ENCODE results near the gene RYR1. TPM values are rescaled to one million over a fixed set of nuclear protein-coding genes. Genes with fewer than 3 reads are reported as not detected.
"Not testable (repeated sequence)": the region's sequence is repeated elsewhere in the genome, so short reads cannot be mapped to it uniquely, and the experiment has no call there.

Gene RYR1
- total RNA-seq, 2 experiments from 2014 or later, result 0.20 to 1.2 TPM

DNA sequence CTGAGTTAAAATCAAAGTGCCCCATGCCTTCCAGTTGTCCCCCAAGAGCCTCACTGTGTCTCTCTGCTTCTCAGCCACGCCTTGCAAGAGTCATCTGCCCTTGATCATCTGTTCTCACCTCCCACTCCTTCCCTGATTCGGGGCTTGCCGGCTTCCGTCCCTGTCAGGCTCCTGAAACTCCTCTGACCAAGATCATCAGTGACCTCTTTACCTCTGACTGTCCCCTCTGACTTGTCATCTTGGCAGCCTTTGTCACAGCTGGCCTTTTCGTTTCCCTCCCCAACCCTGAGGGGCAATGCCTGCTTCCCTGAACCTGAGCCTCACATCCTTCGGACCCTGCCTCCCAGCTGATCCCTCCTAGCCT is 117.9 kb downstream of the RYR1 start:
- Mint-ChIP-seq H3K36me3 (ENCODE audit: low read depth) (no peaks in the 10 kb centered on the region), H3K27me3 (peaks cover 8% of the 10 kb centered on the region), H3K4me1 (ENCODE audit: low read depth) (peaks cover 18% of the 10 kb centered on the region), H3K9me3 (no peaks in the 10 kb centered on the region), H3K27ac (no peak overlapping the region), H3K4me3 (no peak overlapping the region)
- DNase-seq (peak in 2 of 14 experiments; percentile 23 to 45), ATAC-seq (ENCODE audit: poor library complexity) (no peak)
- H3K4me3 ChIP-seq (ENCODE audit: low read length), result no peak overlapping the region
- H3K4me1 ChIP-seq (ENCODE audit: insufficient read depth, low read length), result peaks cover 17% of the 10 kb centered on the region
- CTCF ChIA-PET, result interaction anchor here (1.7 kb wide), 1 partner anchor 83 kb away, joined by 4 read pairs; no protein-coding TSS in a partner anchor
- H3K27me3 ChIP-seq (ENCODE audit: control insufficient read depth in 1 of 2, insufficient read depth in 2 of 2, low read length in 2 of 2), result no peaks in the 10 kb centered on the region
- TF ChIP-seq, protein P1, sequence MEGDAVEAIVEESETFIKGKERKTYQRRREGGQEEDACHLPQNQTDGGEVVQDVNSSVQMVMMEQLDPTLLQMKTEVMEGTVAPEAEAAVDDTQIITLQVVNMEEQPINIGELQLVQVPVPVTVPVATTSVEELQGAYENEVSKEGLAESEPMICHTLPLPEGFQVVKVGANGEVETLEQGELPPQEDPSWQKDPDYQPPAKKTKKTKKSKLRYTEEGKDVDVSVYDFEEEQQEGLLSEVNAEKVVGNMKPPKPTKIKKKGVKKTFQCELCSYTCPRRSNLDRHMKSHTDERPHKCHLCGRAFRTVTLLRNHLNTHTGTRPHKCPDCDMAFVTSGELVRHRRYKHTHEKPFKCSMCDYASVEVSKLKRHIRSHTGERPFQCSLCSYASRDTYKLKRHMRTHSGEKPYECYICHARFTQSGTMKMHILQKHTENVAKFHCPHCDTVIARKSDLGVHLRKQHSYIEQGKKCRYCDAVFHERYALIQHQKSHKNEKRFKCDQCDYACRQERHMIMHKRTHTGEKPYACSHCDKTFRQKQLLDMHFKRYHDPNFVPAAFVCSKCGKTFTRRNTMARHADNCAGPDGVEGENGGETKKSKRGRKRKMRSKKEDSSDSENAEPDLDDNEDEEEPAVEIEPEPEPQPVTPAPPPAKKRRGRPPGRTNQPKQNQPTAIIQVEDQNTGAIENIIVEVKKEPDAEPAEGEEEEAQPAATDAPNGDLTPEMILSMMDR (IDR thresholded peaks at IDR 0.05), result no peak
- intact Hi-C loops (cut with DNase I, micrococcal nuclease), result no loop called here
- H3K9me3 ChIP-seq (ENCODE audit: control insufficient read depth in 1 of 2, insufficient read depth in 1 of 2, low read length in 2 of 2), result no peaks in the 10 kb centered on the region
- POLR2A ChIA-PET, result no interaction called here
- no peak overlapping the region for H3K27ac ChIP-seq (ENCODE audit: low read depth in 1 of 2, low read length in 2 of 2)
- no peaks in the 10 kb centered on the region for H3K36me3 ChIP-seq (ENCODE audit: insufficient read depth, low read length)

GRCh38 chr19:38553239-38553638 is 119.7 kb downstream of the RYR1 start:
- H3K27ac ChIP-seq (ENCODE audit: low read depth in 1 of 2, low read length in 2 of 2); H3K4me3 Mint-ChIP-seq; H3K27me3 ChIP-seq (ENCODE audit: control insufficient read depth in 1 of 2, insufficient read depth in 2 of 2, low read length in 2 of 2); H3K9me3 Mint-ChIP-seq; DNase-seq; H3K9me3 ChIP-seq (ENCODE audit: control insufficient read depth in 1 of 2, insufficient read depth in 1 of 2, low read length in 2 of 2); H3K36me3 Mint-ChIP-seq (ENCODE audit: low read depth); H3K36me3 ChIP-seq (ENCODE audit: insufficient read depth, low read length); H3K27ac Mint-ChIP-seq; ATAC-seq (ENCODE audit: poor library complexity); H3K27me3 Mint-ChIP-seq; intact Hi-C loops (cut with DNase I, micrococcal nuclease); H3K4me3 ChIP-seq (ENCODE audit: low read length): not testable (repeated sequence)
- H3K4me1 ChIP-seq (ENCODE audit: insufficient read depth, low read length), result peaks cover 35% of the 10 kb centered on the region
- H3K4me1 Mint-ChIP-seq (ENCODE audit: low read depth), result peaks cover 24% of the 10 kb centered on the region
- ChIA-PET POLR2A (interaction anchor here (0.6 kb wide), 1 partner anchor 15 kb away, joined by 4 read pairs; no protein-coding TSS in a partner anchor), CTCF (interaction anchor here (1.7 kb wide), 1 partner anchor 82 kb away, joined by 4 read pairs; no protein-coding TSS in a partner anchor)

GRCh38 chr19:38554676-38555141 is 121.2 kb downstream of the RYR1 start:
- Mint-ChIP-seq H3K27ac (no peak overlapping the region), H3K36me3 (ENCODE audit: low read depth) (no peaks in the 10 kb centered on the region), H3K27me3 (peaks cover 8% of the 10 kb centered on the region), H3K9me3 (no peaks in the 10 kb centered on the region), H3K4me3 (no peak overlapping the region), H3K4me1 (ENCODE audit: low read depth) (peaks cover 29% of the 10 kb centered on the region)
- CTCF ChIA-PET, result no interaction called here
- Histone ChIP-seq H3K9me3 (ENCODE audit: control insufficient read depth in 1 of 2, insufficient read depth in 1 of 2, low read length in 2 of 2) (peaks cover 0 to 5% of the 10 kb centered on the region in 2 experiments), H3K4me3 (ENCODE audit: low read length) (no peak overlapping the region), H3K27ac (ENCODE audit: low read depth in 1 of 2, low read length in 2 of 2) (no peak overlapping the region), H3K4me1 (ENCODE audit: insufficient read depth, low read length) (peaks cover 46% of the 10 kb centered on the region), H3K36me3 (ENCODE audit: insufficient read depth, low read length) (no peaks in the 10 kb centered on the region), H3K27me3 (ENCODE audit: control insufficient read depth in 1 of 2, insufficient read depth in 2 of 2, low read length in 2 of 2) (no peaks in the 10 kb centered on the region)
- DNase-seq (no peak), ATAC-seq (ENCODE audit: poor library complexity) (no peak)
- intact Hi-C loops (cut with DNase I, micrococcal nuclease), result no loop called here
- TF ChIP-seq, protein P1 (IDR thresholded peaks at IDR 0.05), result no peak
- POLR2A ChIA-PET, result no interaction called here

DNA sequence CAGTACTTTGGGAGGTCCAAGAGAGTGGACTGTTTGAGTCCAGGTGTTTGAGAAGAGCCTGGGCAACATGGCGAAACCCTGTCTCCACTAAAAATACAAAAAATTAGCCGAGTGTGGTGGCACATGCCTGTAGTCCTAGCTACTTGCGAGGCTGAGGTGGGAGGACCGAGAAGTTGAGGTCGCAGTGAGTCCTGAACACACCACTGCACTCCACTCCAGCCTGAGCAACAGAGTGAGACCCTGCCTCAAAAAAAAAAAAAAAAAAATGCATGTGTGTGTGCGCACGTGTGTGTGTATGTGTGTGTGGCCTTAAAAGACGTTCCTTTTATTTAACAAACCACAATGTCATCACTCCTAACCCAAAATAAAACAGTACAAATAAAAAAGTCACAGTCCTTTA is 121.7 kb downstream of the RYR1 start:
- H3K36me3 ChIP-seq (ENCODE audit: insufficient read depth, low read length), result no peaks in the 10 kb centered on the region
- Mint-ChIP-seq H3K27ac (no peak overlapping the region), H3K9me3 (no peaks in the 10 kb centered on the region), H3K4me3 (no peak overlapping the region), H3K36me3 (ENCODE audit: low read depth) (no peaks in the 10 kb centered on the region), H3K4me1 (ENCODE audit: low read depth) (peaks cover 34% of the 10 kb centered on the region), H3K27me3 (peaks cover 12% of the 10 kb centered on the region)
- ATAC-seq (ENCODE audit: poor library complexity), result no peak
- DNase-seq, result no peak
- H3K27ac ChIP-seq (ENCODE audit: low read depth in 1 of 2, low read length in 2 of 2), result no peak overlapping the region
- H3K9me3 ChIP-seq (ENCODE audit: control insufficient read depth in 1 of 2, insufficient read depth in 1 of 2, low read length in 2 of 2), result peaks cover 0 to 5% of the 10 kb centered on the region in 2 experiments
- TF ChIP-seq, protein P1 (IDR thresholded peaks at IDR 0.05), result no peak
- H3K4me3 ChIP-seq (ENCODE audit: low read length), result no peak overlapping the region
- CTCF ChIA-PET, result no interaction called here
- intact Hi-C loops (cut with DNase I, micrococcal nuclease), result no loop called here
- POLR2A ChIA-PET, result no interaction called here
- no peaks in the 10 kb centered on the region for H3K27me3 ChIP-seq (ENCODE audit: control insufficient read depth in 1 of 2, insufficient read depth in 2 of 2, low read length in 2 of 2)
- H3K4me1 ChIP-seq (ENCODE audit: insufficient read depth, low read length), result peaks cover 51% of the 10 kb centered on the region

Measured in CD4-positive, alpha-beta T cell (primary cell).